SK-N-SH (cell line): Measurements from ENCODE around the gene UBR7. TPM values are rescaled to one million over a fixed set of nuclear protein-coding genes. Genes with fewer than 3 reads are reported as not detected.

ENCODE experiments used
- CTCF ChIA-PET: fragments of 300-600, 350-600 bp; formaldehyde crosslinking; extraction: SDS; loops from one replicate; lab custom pipeline; 2021; lab: Yijun Ruan, JAX
- POLR2A ChIA-PET: fragments of 350-600 bp; sonication (Branson Sonifier 250); formaldehyde crosslinking; extraction: SDS; loops from one replicate; lab custom pipeline; 2020; ENCODE audit warnings: antibody characterized with exemption, inconsistent platforms; lab: Yijun Ruan, JAX
- DNase-seq: peaks from one replicate; pipeline ENCODE4 v3.0.0; 2012
- H2AFZ ChIP-seq: fragments of 200-600 bp; sonication (generic); 2 replicates; pipeline ENCODE4 v1.8.1; 2016; ENCODE audit warnings: antibody characterized with exemption, mild to moderate bottlenecking, low read depth
- H3F3A ChIP-seq: fragments of 200-600 bp; sonication (generic); replicated peaks from 2 replicates; pipeline ENCODE3; 2016; ENCODE audit warnings: antibody characterized with exemption, mild to moderate bottlenecking; ENCODE audit not compliant: insufficient read depth
- H3K27ac ChIP-seq, 2 experiments: fragments of 200-500 bp in 1 of 2; fragments of 200-600 bp in 1 of 2; sonication (Bioruptor generic) in 1 of 2; sonication (generic), shearing (Covaris generic) in 1 of 2; 2 replicates each; pipeline versions ENCODE4 v1.5.1 to v1.6.1; 2014 to 2016; ENCODE audit warnings: low read depth in 2 of 2, inconsistent platforms in 1 of 2, low read length in 1 of 2, mild to moderate bottlenecking in 1 of 2, mixed read lengths in 1 of 2
- H3K27me3 ChIP-seq: fragments of 200-600 bp; sonication (generic), shearing (Covaris generic); 2 replicates; pipeline ENCODE4 v1.6.1; 2016; ENCODE audit warnings: mixed run types; ENCODE audit not compliant: insufficient read depth
- H3K36me3 ChIP-seq, 2 experiments: fragments of 200-500 bp in 1 of 2; fragments of 200-600 bp in 1 of 2; sonication (Bioruptor generic) in 1 of 2; sonication (generic) in 1 of 2; replicated peaks in 1 of 2; 2 replicates each; pipeline versions ENCODE3 to v1.5.1; 2014 to 2016; ENCODE audit warnings: low read length in 1 of 2, mild to moderate bottlenecking in 1 of 2; ENCODE audit not compliant: insufficient read depth in 2 of 2, control insufficient read depth in 1 of 2
- H3K4me1 ChIP-seq, 2 experiments: fragments of 200-500 bp in 1 of 2; fragments of 200-600 bp in 1 of 2; sonication (Bioruptor generic) in 1 of 2; sonication (generic), shearing (Covaris generic) in 1 of 2; 2 replicates each; pipeline versions ENCODE4 v1.5.1 to v1.6.1; 2014 to 2016; ENCODE audit warnings: low read depth in 1 of 2, low read length in 1 of 2, mixed run types in 1 of 2; ENCODE audit not compliant: insufficient read depth in 2 of 2, control insufficient read depth in 1 of 2
- H3K4me2 ChIP-seq: fragments of 200-600 bp; sonication (generic), shearing (Covaris generic); 2 replicates; pipeline ENCODE4 v1.6.1; 2017; ENCODE audit warnings: mixed run types
- H3K4me3 ChIP-seq, 2 experiments: fragments of 200-500 bp in 1 of 2; fragments of 200-600 bp in 1 of 2; sonication (Bioruptor generic) in 1 of 2; sonication (generic), shearing (Covaris generic) in 1 of 2; 2 replicates each; pipeline versions ENCODE4 v1.5.1 to v1.8.1; 2014 to 2016; ENCODE audit warnings: low read depth in 2 of 2, inconsistent platforms in 1 of 2, low read length in 1 of 2, mild to moderate bottlenecking in 1 of 2, mixed read lengths in 1 of 2, moderate library complexity in 1 of 2
- H3K79me2 ChIP-seq: fragments of 200-600 bp; sonication (generic); 2 replicates; pipeline ENCODE4 v1.8.1; 2017; ENCODE audit warnings: mild to moderate bottlenecking; ENCODE audit not compliant: insufficient read depth
- H3K9ac ChIP-seq: fragments of 200-600 bp; sonication (generic); 2 replicates; pipeline ENCODE4 v1.6.1; 2017; ENCODE audit warnings: mixed run types
- H3K9me2 ChIP-seq: fragments of 200-600 bp; sonication (generic); 2 replicates; pipeline ENCODE4 v1.6.1; 2017; ENCODE audit warnings: mixed run types
- H3K9me3 ChIP-seq: fragments of 200-600 bp; sonication (generic); 2 replicates; pipeline ENCODE4 v1.6.1; 2017; ENCODE audit warnings: mixed run types, mild to moderate bottlenecking, moderate library complexity
- H4K20me1 ChIP-seq: fragments of 200-600 bp; sonication (generic); 2 replicates; pipeline ENCODE4 v1.6.1; 2017; ENCODE audit warnings: mild to moderate bottlenecking, mixed run types; ENCODE audit not compliant: insufficient read depth
- CHD2 ChIP-seq: fragments of 150-350 bp; IDR thresholded peaks from 2 replicates; pipeline ENCODE4 v1.6.1; 2018; ENCODE audit warnings: low read length; ENCODE audit not compliant: partially characterized antibody
- CTCF ChIP-seq: fragments of 200-600 bp; sonication (generic); IDR thresholded peaks from 2 replicates; pipeline ENCODE4 v1.6.1; 2017; ENCODE audit warnings: antibody characterized with exemption, mild to moderate bottlenecking, moderate library complexity
- ELF1 ChIP-seq: IDR thresholded peaks from 2 replicates; pipeline ENCODE4 v1.4.0; 2012
- EP300 ChIP-seq, 2 experiments: IDR thresholded peaks; 2 replicates each; pipeline versions ENCODE4 v1.4.0 to v1.6.1; 2012; ENCODE audit warnings: borderline replicate concordance in 1 of 2, low read depth in 1 of 2, low read length in 1 of 2
- FOSL2 ChIP-seq: IDR thresholded peaks from 2 replicates; pipeline ENCODE4 v1.4.0; 2012; ENCODE audit warnings: low read depth, mild to moderate bottlenecking, moderate library complexity, borderline replicate concordance
- FOXJ3 ChIP-seq: sonication (generic); formaldehyde crosslinking; IDR thresholded peaks from 2 replicates; pipeline ENCODE4 v1.5.1; 2020; ENCODE audit warnings: mild to moderate bottlenecking, missing genetic modification reagents
- GABPA ChIP-seq: IDR thresholded peaks from 2 replicates; pipeline ENCODE4 v1.4.0; 2012; ENCODE audit warnings: low read depth, mild to moderate bottlenecking
- NFIC ChIP-seq: IDR thresholded peaks from 2 replicates; pipeline ENCODE4 v1.4.0; 2012; ENCODE audit warnings: borderline replicate concordance
- PBX3 ChIP-seq: IDR thresholded peaks from 2 replicates; pipeline ENCODE4; 2012
- RAD21 ChIP-seq: IDR thresholded peaks from 2 replicates; pipeline ENCODE4 v1.6.1; 2012; ENCODE audit warnings: mild to moderate bottlenecking, low read length
- RCOR1 ChIP-seq: fragments of 150-350 bp; IDR thresholded peaks from 2 replicates; pipeline ENCODE4 v1.6.1; 2017; ENCODE audit warnings: antibody characterized with exemption, low read length
- RXRA ChIP-seq: IDR thresholded peaks from 2 replicates; pipeline ENCODE4 v1.4.0; 2012; ENCODE audit warnings: low read depth, mild to moderate bottlenecking, borderline replicate concordance
- SIN3A ChIP-seq: IDR thresholded peaks from 2 replicates; pipeline ENCODE4 v1.6.1; 2012; ENCODE audit warnings: low read depth, mild to moderate bottlenecking, low read length, moderate library complexity, borderline replicate concordance
- SMC3 ChIP-seq: IDR thresholded peaks from 2 replicates; pipeline ENCODE4 v1.6.1; 2012; ENCODE audit warnings: low read depth, low read length, improper control_type of control experiment
- TAF1 ChIP-seq: IDR thresholded peaks from 2 replicates; pipeline ENCODE4 v1.6.1; 2012; ENCODE audit warnings: low read depth, mild to moderate bottlenecking, low read length, moderate library complexity, borderline replicate concordance
- TCF12 ChIP-seq: IDR thresholded peaks from 2 replicates; pipeline ENCODE4 v1.4.0; 2012
- TEAD4 ChIP-seq: IDR thresholded peaks from 2 replicates; pipeline ENCODE4 v1.4.0; 2012; ENCODE audit warnings: mild to moderate bottlenecking, borderline replicate concordance; ENCODE audit not compliant: insufficient read depth
- USF1 ChIP-seq: IDR thresholded peaks from 2 replicates; pipeline ENCODE4 v1.4.0; 2012; ENCODE audit warnings: low read depth, borderline replicate concordance
- USF2 ChIP-seq: fragments of 150-350 bp; IDR thresholded peaks from 2 replicates; pipeline ENCODE4 v1.6.1; 2017; ENCODE audit warnings: antibody characterized with exemption, low read length, low read depth, borderline replicate concordance
- YY1 ChIP-seq: IDR thresholded peaks from 2 replicates; pipeline ENCODE4 v1.4.0; 2012; ENCODE audit warnings: low read depth, mild to moderate bottlenecking
- WGBS: methylation state at CpG from one replicate; pipeline ENCODE4 v1.1.6; 2017; ENCODE audit warnings: low lambda C conversion rate; 5-methylcytosine and 5-hydroxymethylcytosine counted together
- polyA plus RNA-seq, 3 experiments: library from polyadenylated mRNA; depleted of rRNA; stranded (reverse); fragments of >200 nt; gene quantifications; 2 replicates each; pipeline ENCODE4 v1.2.3, GENCODE V29; 2012

UBR7 gene
- polyA plus RNA-seq, 1 of the 3 experiments (the other 2 are of a cell fraction): 28.2 TPM

- Histone ChIP-seq H3K4me2 (peak overlapping the region; percentile 95; the same call in 1 of the 2 replicates), H2AFZ (no peak overlapping the region), H3K4me1 (peaks cover 2 to 17% of the 10 kb centered on the region in 2 experiments; a peak in 2 of 4 replicates), H3K79me2 (peaks cover 63% of the 10 kb centered on the region), H3K9me3 (no peaks in the 10 kb centered on the region), H3K9me2 (no peaks in the 10 kb centered on the region), H3K9ac (no peak overlapping the region), H3K27me3 (no peaks in the 10 kb centered on the region), H3F3A (peaks cover 8% of the 10 kb centered on the region), H3K27ac (no peak overlapping the region), H3K36me3 (peaks cover 36 to 47% of the 10 kb centered on the region in 2 experiments), H3K4me3 (peak overlapping the region in 1 of 2 experiments; percentile 0; a peak in 1 of 4 replicates), H4K20me1 (peaks cover 4% of the 10 kb centered on the region; the same call in 1 of the 2 replicates)
- POLR2A ChIA-PET: no interaction called here
- no peak for DNase-seq
- CTCF ChIA-PET: interaction anchor here (1.6 kb wide), 1 partner anchor 9 kb away, joined by 4 read pairs; no protein-coding TSS in a partner anchor
- TF ChIP-seq FOXJ3 (no peak), SIN3A (no peak), TCF12 (no peak), USF2 (no peak), SMC3 (no peak), NFIC (no peak), TEAD4 (no peak), EP300 (IDR thresholded peaks at IDR 0.05; ENCODE audit: borderline replicate concordance in 1 of 2, low read depth in 1 of 2, low read length in 1 of 2) (no peak), TAF1 (no peak), CTCF (no peak), YY1 (no peak), RCOR1 (no peak), CHD2 (no peak), GABPA (no peak), USF1 (no peak), RAD21 (no peak), FOSL2 (no peak), ELF1 (no peak), PBX3 (no peak), RXRA (no peak)
- 76% methylated on average over 6 of the region's 6 CpGs for WGBS
Measured at GRCh38 chr14:93186466-93186865, 20.6 kb upstream of the UBR7 start.
